Stomach (tissue), 4 donors: ENCODE measurements around the gene DUSP9.

Source experiments
- EP300 ChIP-seq: sonication (generic); formaldehyde crosslinking; IDR thresholded peaks from one replicate; pipeline ENCODE4 v1.6.1; 2017; ENCODE audit warnings: antibody characterized with exemption
- POLR2A ChIP-seq, 4 donors: fragments of 450-650 bp; IDR thresholded peaks; one replicate each; pipeline ENCODE4 v1.6.1; 2016; ENCODE audit warnings: antibody characterized with exemption in 4 of 4, control low read depth in 2 of 4, mild to moderate bottlenecking in 1 of 4, moderate library complexity in 1 of 4
- TF ChIP-seq, protein P1 (sequence below), 7 experiments: fragments of 450-650 bp in 4 of 7; fragments of 200-600 bp in 3 of 7; sonication (generic) in 3 of 7; IDR thresholded peaks; one replicate each; pipeline ENCODE4 v1.5.1; 2016 to 2019; ENCODE audit warnings: antibody characterized with exemption in 7 of 7, control low read depth in 2 of 7, mild to moderate bottlenecking in 1 of 7

DNA sequence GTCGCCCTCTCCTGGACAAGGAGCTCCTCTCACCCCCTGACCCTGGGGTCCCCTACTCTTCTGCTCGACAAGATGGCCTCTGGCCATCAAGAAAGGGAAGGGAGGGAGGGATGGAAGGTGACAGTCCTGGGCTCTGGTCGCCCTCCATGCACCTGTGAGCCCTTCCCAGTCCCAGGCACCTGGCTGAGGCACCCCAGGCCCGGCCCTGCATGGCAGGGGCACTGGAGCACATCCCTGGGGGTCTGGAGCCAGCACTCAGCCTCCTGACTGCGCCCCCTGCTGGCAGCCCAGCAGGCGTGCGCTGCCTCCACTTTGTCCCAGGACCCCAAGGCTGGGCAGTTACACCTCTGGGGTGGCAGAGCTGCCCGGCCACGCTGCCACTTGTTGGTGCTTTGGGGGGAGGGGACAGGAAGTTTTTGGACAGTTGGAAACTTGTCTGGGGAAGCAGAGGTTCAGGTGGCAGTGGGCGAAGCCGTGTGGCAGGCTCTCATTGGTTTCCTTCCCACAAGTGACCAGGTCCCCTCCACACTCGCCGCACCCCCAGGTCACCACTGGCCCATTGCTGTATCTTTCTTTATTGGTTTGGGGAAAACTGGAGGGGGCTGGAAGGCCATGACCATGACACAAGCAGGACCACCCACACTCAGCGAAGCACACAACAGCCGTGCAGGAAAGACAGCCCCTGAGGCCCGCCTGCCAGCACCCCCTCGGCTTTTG lies 22.3 kb downstream of the DUSP9 start:
- TF ChIP-seq, protein P1, sequence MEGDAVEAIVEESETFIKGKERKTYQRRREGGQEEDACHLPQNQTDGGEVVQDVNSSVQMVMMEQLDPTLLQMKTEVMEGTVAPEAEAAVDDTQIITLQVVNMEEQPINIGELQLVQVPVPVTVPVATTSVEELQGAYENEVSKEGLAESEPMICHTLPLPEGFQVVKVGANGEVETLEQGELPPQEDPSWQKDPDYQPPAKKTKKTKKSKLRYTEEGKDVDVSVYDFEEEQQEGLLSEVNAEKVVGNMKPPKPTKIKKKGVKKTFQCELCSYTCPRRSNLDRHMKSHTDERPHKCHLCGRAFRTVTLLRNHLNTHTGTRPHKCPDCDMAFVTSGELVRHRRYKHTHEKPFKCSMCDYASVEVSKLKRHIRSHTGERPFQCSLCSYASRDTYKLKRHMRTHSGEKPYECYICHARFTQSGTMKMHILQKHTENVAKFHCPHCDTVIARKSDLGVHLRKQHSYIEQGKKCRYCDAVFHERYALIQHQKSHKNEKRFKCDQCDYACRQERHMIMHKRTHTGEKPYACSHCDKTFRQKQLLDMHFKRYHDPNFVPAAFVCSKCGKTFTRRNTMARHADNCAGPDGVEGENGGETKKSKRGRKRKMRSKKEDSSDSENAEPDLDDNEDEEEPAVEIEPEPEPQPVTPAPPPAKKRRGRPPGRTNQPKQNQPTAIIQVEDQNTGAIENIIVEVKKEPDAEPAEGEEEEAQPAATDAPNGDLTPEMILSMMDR (IDR thresholded peaks at IDR 0.05): peak in 4 of 7 experiments; percentile 46 to 74 (median 67)
- TF ChIP-seq POLR2A (IDR thresholded peaks at IDR 0.05): no peak
- TF ChIP-seq EP300: no peak
